ACC112 (cell line): ENCODE data around the gene FLVCR2.
"Not testable (repeated sequence)": the region's sequence is repeated elsewhere in the genome, so short reads cannot be mapped to it uniquely, and the experiment has no call there.

Experiments used
- H2AFZ ChIP-seq: fragments of 200-600 bp; sonication (generic); one replicate; pipeline ENCODE4 v1.6.0; 2017; ENCODE audit warnings: antibody characterized with exemption, low read length; ENCODE audit not compliant: unreplicated experiment
- H3K27ac ChIP-seq: fragments of 200-600 bp; sonication (generic); 2 replicates; pipeline ENCODE4 v1.5.1; 2014; ENCODE audit warnings: low read depth, mild to moderate bottlenecking, antibody characterized with exemption, low read length, moderate library complexity
- H3K27me3 ChIP-seq: fragments of 200-600 bp; sonication (generic); 2 replicates; pipeline ENCODE4 v1.6.1; 2014; ENCODE audit warnings: mild to moderate bottlenecking, antibody characterized with exemption, low read length, moderate library complexity, mixed read lengths; ENCODE audit not compliant: insufficient read depth
- H3K36me3 ChIP-seq: fragments of 200-600 bp; sonication (generic); 2 replicates; pipeline ENCODE4 v1.6.1; 2016; ENCODE audit warnings: mild to moderate bottlenecking, antibody characterized with exemption, low read length, moderate library complexity, mixed read lengths; ENCODE audit not compliant: insufficient read depth
- H3K4me1 ChIP-seq: fragments of 200-600 bp; sonication (generic); one replicate; pipeline ENCODE4 v1.6.1; 2016; ENCODE audit warnings: low read length, mixed read lengths; ENCODE audit not compliant: insufficient read depth, unreplicated experiment, control insufficient read depth
- H3K4me3 ChIP-seq: fragments of 200-600 bp; sonication (generic); 2 replicates; pipeline ENCODE4 v1.5.1; 2014; ENCODE audit warnings: mild to moderate bottlenecking, low read depth, low read length
- H3K79me2 ChIP-seq: fragments of 200-600 bp; sonication (generic); one replicate; pipeline ENCODE4 v1.6.0; 2016; ENCODE audit warnings: low read length; ENCODE audit not compliant: control insufficient read depth, unreplicated experiment, insufficient read depth

The FLVCR2 gene

GRCh38 chr14:75591987-75592575 is 13.7 kb downstream of the FLVCR2 start:
- no peaks in the 10 kb centered on the region for H3K27me3 ChIP-seq
- H3K79me2 ChIP-seq: no peaks in the 10 kb centered on the region
- peaks cover 9% of the 10 kb centered on the region for H3K36me3 ChIP-seq

GRCh38 chr14:75595226-75595625 is 16.8 kb downstream of the FLVCR2 start:
- Histone ChIP-seq H3K4me3 (no peak overlapping the region), H3K79me2 (no peaks in the 10 kb centered on the region), H3K27me3 (no peaks in the 10 kb centered on the region), H2AFZ (no peak overlapping the region), H3K36me3 (peaks cover 9% of the 10 kb centered on the region), H3K27ac (no peak overlapping the region), H3K4me1 (no peaks in the 10 kb centered on the region)

More at GRCh38 chr14:75591987-75592575, 13.7 kb downstream of the FLVCR2 start:
- Histone ChIP-seq H3K4me1 (no peaks in the 10 kb centered on the region), H2AFZ (no peak overlapping the region), H3K27ac (no peak overlapping the region), H3K4me3 (no peak overlapping the region)

GRCh38 chr14:75597149-75597548 is 18.7 kb downstream of the FLVCR2 start:
- no peaks in the 10 kb centered on the region for H3K27me3 ChIP-seq
- no peaks in the 10 kb centered on the region for H3K79me2 ChIP-seq
- no peak overlapping the region for H3K4me3 ChIP-seq
- H3K27ac ChIP-seq: no peak overlapping the region
- no peaks in the 10 kb centered on the region for H3K36me3 ChIP-seq
- no peak overlapping the region for H2AFZ ChIP-seq
- H3K4me1 ChIP-seq: no peaks in the 10 kb centered on the region

GRCh38 chr14:75600100-75600499 is 21.7 kb downstream of the FLVCR2 start:
- not testable (repeated sequence) for H3K4me1 ChIP-seq, H2AFZ ChIP-seq, H3K27me3 ChIP-seq, H3K4me3 ChIP-seq, H3K36me3 ChIP-seq, H3K27ac ChIP-seq, H3K79me2 ChIP-seq

- not testable (repeated sequence) for H3K27me3 ChIP-seq, H3K4me3 ChIP-seq, H2AFZ ChIP-seq, H3K27ac ChIP-seq, H3K36me3 ChIP-seq, H3K79me2 ChIP-seq
- H3K4me1 ChIP-seq: peaks cover 14% of the 10 kb centered on the region
Measured at GRCh38 chr14:75601061-75601460, 22.6 kb downstream of the FLVCR2 start.

- no peak overlapping the region for H3K4me3 ChIP-seq
- H3K79me2 ChIP-seq: no peaks in the 10 kb centered on the region
- peaks cover 3% of the 10 kb centered on the region; the same call in 1 of the 2 replicates for H3K36me3 ChIP-seq
- H3K27me3 ChIP-seq: no peaks in the 10 kb centered on the region
- H2AFZ ChIP-seq: no peak overlapping the region
- H3K4me1 ChIP-seq: peaks cover 17% of the 10 kb centered on the region
- no peak overlapping the region for H3K27ac ChIP-seq
Measured at GRCh38 chr14:75602503-75602902, 24.1 kb downstream of the FLVCR2 start.

GRCh38 chr14:75604979-75605851 is 26.8 kb downstream of the FLVCR2 start:
- Histone ChIP-seq H2AFZ (no peak overlapping the region), H3K36me3 (peaks cover 6% of the 10 kb centered on the region; the same call in 1 of the 2 replicates), H3K27me3 (no peaks in the 10 kb centered on the region), H3K4me1 (peaks cover 27% of the 10 kb centered on the region), H3K79me2 (no peaks in the 10 kb centered on the region), H3K27ac (peak overlapping the region; percentile 49; the same call in 1 of the 2 replicates), H3K4me3 (peak overlapping the region; percentile 55)

- H3K79me2 ChIP-seq: no peaks in the 10 kb centered on the region
- H3K27ac ChIP-seq: peak overlapping the region; percentile 49; the same call in 1 of the 2 replicates
- peaks cover 6% of the 10 kb centered on the region; the same call in 1 of the 2 replicates for H3K36me3 ChIP-seq
- peaks cover 34% of the 10 kb centered on the region for H3K4me1 ChIP-seq
- no peaks in the 10 kb centered on the region for H3K27me3 ChIP-seq
- H2AFZ ChIP-seq: no peak overlapping the region
- peak overlapping the region; percentile 55 for H3K4me3 ChIP-seq
Measured at GRCh38 chr14:75605916-75606315, 27.5 kb downstream of the FLVCR2 start.

- no peak overlapping the region for H2AFZ ChIP-seq
- no peaks in the 10 kb centered on the region for H3K27me3 ChIP-seq
- H3K27ac ChIP-seq: no peak overlapping the region
- H3K79me2 ChIP-seq: no peaks in the 10 kb centered on the region
- H3K4me3 ChIP-seq: no peak overlapping the region
- peaks cover 36% of the 10 kb centered on the region for H3K4me1 ChIP-seq
- H3K36me3 ChIP-seq: peaks cover 6% of the 10 kb centered on the region; the same call in 1 of the 2 replicates
Measured at GRCh38 chr14:75607044-75607443, 28.6 kb downstream of the FLVCR2 start.

- no peaks in the 10 kb centered on the region for H3K79me2 ChIP-seq
- no peak overlapping the region for H3K4me3 ChIP-seq
- H3K27ac ChIP-seq: no peak overlapping the region
- H3K27me3 ChIP-seq: no peaks in the 10 kb centered on the region
- peaks cover 6% of the 10 kb centered on the region; the same call in 1 of the 2 replicates for H3K36me3 ChIP-seq
- H3K4me1 ChIP-seq: peaks cover 36% of the 10 kb centered on the region
- no peak overlapping the region for H2AFZ ChIP-seq
Measured at GRCh38 chr14:75607842-75608640, 29.6 kb downstream of the FLVCR2 start.
